ENCODE measurements around the gene KRTAP3-3.

GRCh38 chr17:41029633-41030245 is 35.8 kb upstream of the KRTAP3-3 start, which contains the start of gene KRTAP1-4:
- TF ChIP-seq, protein P1, sequence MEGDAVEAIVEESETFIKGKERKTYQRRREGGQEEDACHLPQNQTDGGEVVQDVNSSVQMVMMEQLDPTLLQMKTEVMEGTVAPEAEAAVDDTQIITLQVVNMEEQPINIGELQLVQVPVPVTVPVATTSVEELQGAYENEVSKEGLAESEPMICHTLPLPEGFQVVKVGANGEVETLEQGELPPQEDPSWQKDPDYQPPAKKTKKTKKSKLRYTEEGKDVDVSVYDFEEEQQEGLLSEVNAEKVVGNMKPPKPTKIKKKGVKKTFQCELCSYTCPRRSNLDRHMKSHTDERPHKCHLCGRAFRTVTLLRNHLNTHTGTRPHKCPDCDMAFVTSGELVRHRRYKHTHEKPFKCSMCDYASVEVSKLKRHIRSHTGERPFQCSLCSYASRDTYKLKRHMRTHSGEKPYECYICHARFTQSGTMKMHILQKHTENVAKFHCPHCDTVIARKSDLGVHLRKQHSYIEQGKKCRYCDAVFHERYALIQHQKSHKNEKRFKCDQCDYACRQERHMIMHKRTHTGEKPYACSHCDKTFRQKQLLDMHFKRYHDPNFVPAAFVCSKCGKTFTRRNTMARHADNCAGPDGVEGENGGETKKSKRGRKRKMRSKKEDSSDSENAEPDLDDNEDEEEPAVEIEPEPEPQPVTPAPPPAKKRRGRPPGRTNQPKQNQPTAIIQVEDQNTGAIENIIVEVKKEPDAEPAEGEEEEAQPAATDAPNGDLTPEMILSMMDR (IDR thresholded peaks at IDR 0.05; ENCODE audit: insufficient read depth, low read length, poor library complexity, severe bottlenecking), result no peak
- TF ChIP-seq EZH2phosphoT487 (conservative IDR thresholded peaks at IDR 0.05; ENCODE audit: low read length), result no peak

Measured in SU-DHL-6 (cell line).